Fibroblast of skin of scalp (primary cell): Measurements from ENCODE around the gene GALNT13.

Experiments
- DNase-seq: peaks from one replicate; pipeline ENCODE4 v3.0.0-alpha.2; 2013

Gene GALNT13

GRCh38 chr2:154228566-154229280 is 357.0 kb downstream of the GALNT13 start:
- DNase-seq: no peak

DNA sequence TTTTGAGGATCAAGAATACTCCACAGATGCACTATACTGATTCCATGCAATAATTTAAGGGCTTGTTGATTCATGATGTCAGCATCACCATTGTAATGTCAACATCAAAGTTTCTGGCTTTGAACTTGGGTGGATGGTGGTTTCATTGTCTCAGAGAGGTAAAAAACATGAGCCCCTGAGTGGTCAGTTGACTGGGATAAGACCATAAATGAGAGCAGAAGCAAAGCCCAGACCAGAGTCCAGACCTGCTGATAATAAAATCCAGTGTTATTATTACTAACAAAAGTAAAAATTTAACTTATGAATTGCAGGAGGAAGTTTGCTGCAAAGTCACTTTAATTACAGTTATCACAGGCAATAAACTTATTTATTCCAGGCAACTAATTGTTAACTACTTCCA is 358.2 kb downstream of the GALNT13 start:
- no peak for DNase-seq

- no peak for DNase-seq
Measured at GRCh38 chr2:154231021-154231420, 359.3 kb downstream of the GALNT13 start.

DNA sequence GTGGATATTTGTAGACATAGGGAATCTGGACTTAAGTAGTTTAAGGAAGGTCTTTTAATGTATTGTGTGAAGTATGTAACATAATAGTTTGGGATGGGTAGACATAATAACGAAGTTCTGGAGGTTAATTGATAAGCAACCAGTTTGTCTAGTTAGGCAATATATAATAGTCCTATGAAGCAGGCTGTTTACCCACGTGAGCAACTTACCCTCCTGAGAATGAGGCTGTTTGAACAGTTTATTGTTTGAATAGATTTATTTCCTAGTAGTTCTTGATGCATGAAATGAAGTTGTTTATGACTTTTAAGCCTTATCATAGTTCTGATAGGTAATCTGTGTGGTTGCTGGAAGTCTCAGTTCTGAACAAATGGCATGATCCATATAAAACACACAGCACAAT is 361.5 kb downstream of the GALNT13 start:
- no peak for DNase-seq

GRCh38 chr2:154238252-154238651 is 366.5 kb downstream of the GALNT13 start:
- DNase-seq: no peak

- no peak for DNase-seq
Measured at GRCh38 chr2:154240316-154240715, 368.6 kb downstream of the GALNT13 start.

- DNase-seq: no peak
Measured at GRCh38 chr2:154240921-154241379, 369.2 kb downstream of the GALNT13 start.

GRCh38 chr2:154242687-154243086 is 371.0 kb downstream of the GALNT13 start:
- no peak for DNase-seq

GRCh38 chr2:154243685-154244084 is 372.0 kb downstream of the GALNT13 start:
- no peak for DNase-seq

DNA sequence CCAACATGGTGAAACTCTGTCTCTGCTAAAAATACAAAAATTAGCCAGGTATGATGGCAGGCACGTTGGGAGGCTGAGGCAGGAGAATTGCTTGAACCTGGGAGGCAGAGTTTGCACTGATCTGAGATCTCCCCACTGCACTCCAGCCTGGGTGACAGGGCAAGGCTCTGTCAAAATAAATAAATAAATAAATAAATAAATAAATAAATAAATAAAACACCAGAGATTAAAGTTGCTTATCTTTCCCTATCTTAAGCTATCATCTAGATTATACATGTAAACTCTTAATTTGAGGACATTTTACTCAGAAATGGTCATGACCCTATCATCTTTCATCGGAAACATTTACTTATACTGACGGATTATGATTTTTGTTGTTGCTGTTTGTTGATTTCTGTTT is 373.2 kb downstream of the GALNT13 start:
- no peak for DNase-seq

GRCh38 chr2:154247503-154247902 is 375.8 kb downstream of the GALNT13 start:
- DNase-seq: no peak

- no peak for DNase-seq
Measured at GRCh38 chr2:154256136-154256535, 384.4 kb downstream of the GALNT13 start.

DNA sequence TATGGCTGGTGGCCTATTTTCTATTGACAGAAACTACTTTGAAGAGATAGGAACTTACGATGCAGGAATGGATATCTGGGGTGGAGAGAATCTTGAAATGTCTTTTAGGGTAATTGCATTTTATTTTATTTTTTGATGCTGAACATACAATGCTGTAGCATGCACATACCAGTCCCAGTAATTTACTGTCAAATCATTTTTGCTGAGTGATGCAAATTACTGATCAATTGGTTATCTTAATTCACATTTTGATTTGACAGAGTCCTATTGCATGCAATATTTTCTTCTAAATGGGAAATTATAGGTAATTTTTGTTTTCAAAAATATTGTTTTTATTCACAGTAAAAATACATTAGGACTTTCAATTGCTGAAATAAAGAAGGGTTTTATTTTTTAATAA is 387.3 kb downstream of the GALNT13 start:
- DNase-seq: no peak

DNA sequence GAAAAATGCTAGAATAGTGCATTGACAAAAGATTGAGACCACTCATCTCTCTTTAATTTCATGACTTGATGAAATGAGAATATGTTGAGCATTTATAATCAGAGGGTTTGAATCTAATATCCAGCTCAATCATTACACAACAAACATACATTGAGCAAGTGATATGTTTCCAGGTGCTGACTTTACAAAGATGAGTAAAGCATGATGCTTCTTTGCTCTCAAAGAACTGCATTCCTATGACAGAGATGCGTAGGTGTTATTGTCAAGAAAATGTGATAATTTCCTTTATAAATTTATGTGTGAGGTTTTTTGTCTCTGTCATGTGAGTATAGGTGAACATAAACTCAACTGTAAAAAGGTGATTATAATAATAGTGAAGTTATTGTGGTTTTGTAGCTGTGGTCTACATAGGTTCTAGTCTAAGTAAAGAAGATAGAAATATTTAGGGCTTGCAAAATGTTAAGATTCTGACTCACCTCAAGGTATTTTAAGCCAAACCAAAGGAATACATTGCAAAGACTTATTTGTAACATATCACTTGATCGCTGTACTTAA is 389.8 kb downstream of the GALNT13 start:
- no peak for DNase-seq

GRCh38 chr2:154263206-154263605 is 391.5 kb downstream of the GALNT13 start:
- no peak for DNase-seq

DNA sequence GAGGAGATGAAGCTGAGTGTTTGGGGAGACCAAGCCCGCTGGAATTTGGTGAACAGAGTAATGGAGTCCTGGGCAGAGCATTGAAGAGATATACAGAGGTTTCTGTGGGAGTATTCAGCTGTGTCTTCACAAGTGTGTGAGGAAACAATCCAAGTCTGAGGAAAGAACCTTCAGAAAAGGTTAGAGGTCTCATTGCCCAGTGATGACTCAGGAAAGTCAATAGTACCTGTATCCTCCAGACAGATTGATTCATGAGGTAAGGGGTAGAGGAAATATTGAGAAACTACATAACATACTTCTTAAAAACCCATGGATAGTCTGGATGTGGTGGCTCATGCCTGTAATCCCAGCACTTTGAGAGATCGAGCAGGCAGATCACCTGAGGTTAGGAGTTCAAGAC is 392.3 kb downstream of the GALNT13 start:
- no peak for DNase-seq

GRCh38 chr2:154267983-154268382 is 396.3 kb downstream of the GALNT13 start:
- DNase-seq: no peak

DNA sequence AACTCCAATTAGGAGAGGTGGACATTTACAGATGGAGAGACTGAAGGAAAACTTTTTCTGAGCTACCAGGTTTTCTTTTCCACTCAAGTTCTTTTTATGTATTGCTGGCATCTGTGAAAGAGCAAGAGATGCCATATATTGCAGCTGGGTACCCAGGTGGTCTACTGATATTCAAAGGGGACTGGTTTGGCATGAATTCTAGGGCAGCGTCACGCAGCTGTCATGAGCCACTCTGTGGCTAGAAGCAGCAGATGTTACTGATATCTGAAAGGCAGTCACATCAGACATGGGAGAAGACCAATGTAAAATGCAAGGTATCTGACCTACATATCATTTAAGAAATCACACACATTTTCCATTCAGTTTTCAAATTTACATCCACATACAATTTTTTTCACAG is 408.8 kb downstream of the GALNT13 start:
- DNase-seq: no peak

GRCh38 chr2:154289870-154290269 is 418.1 kb downstream of the GALNT13 start:
- DNase-seq: no peak

DNA sequence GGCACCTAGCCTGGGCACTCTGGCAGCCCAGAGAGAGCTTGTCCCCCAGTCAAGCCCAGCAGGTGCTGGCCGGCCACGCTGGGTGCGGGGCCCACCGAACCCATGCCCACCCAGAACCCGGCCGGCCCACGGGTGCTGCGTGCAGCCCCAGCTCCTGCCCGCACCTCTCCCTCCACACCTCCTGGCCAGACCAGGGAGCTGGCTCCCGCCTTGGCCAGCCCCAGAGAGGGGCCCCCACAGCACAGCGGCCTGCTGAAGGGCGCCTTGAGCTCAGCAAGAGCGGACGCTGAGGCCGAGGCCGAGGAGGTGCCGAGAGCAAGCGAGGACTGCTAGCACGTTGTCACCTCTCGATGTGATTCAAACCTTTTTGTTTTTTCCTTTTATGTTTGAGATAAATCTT is 419.8 kb downstream of the GALNT13 start:
- DNase-seq: no peak

- no peak for DNase-seq
Measured at GRCh38 chr2:154291927-154292326, 420.2 kb downstream of the GALNT13 start.

- no peak for DNase-seq
Measured at GRCh38 chr2:154293864-154294263, 422.1 kb downstream of the GALNT13 start.

- no peak for DNase-seq
Measured at GRCh38 chr2:154306266-154306970, 434.7 kb downstream of the GALNT13 start.

- DNase-seq: no peak
Measured at GRCh38 chr2:154307007-154307406, 435.3 kb downstream of the GALNT13 start.
